SU-DHL-6 (cell line): Measurements from ENCODE around the gene MMP20.

Experiments
- H2AFZ ChIP-seq: fragments of 200-600 bp; sonication (generic); 2 replicates; pipeline ENCODE4 v1.6.1; 2014; ENCODE audit warnings: low read depth, mild to moderate bottlenecking, moderate library complexity, mixed read lengths, antibody characterized with exemption, low read length; ENCODE audit not compliant: severe bottlenecking
- H3F3A ChIP-seq: fragments of 200-600 bp; shearing (Covaris generic); 2 replicates; pipeline ENCODE4 v1.6.0; 2016; ENCODE audit warnings: antibody characterized with exemption, mild to moderate bottlenecking; ENCODE audit not compliant: insufficient read depth
- H3K27ac ChIP-seq: fragments of 200-600 bp; sonication (generic); 2 replicates; pipeline ENCODE4 v1.5.1; 2016; ENCODE audit warnings: low read depth, mild to moderate bottlenecking, low read length, moderate library complexity, mixed read lengths
- H3K27me3 ChIP-seq: fragments of 200-600 bp; sonication (generic), shearing (Covaris generic); 2 replicates; pipeline ENCODE4 v1.6.0; 2014; ENCODE audit warnings: mild to moderate bottlenecking, low read length
- H3K36me3 ChIP-seq: fragments of 200-600 bp; sonication (generic); 2 replicates; pipeline ENCODE4 v1.6.1; 2014; ENCODE audit warnings: mild to moderate bottlenecking, low read length, mixed read lengths
- H3K4me2 ChIP-seq: fragments of 300-600, 200-600 bp; shearing (Covaris generic), sonication (generic); 2 replicates; pipeline ENCODE4 v1.6.0; 2014; ENCODE audit warnings: low read length, low read depth, mild to moderate bottlenecking; ENCODE audit not compliant: poor library complexity, severe bottlenecking
- H3K4me3 ChIP-seq: fragments of 200-600 bp; sonication (generic); 2 replicates; pipeline ENCODE4 v1.5.1; 2014; ENCODE audit warnings: antibody characterized with exemption, low read length, mild to moderate bottlenecking, mixed read lengths; ENCODE audit not compliant: insufficient read depth, poor library complexity, severe bottlenecking
- H3K79me2 ChIP-seq: fragments of 200-600 bp; sonication (generic); 2 replicates; pipeline ENCODE4 v1.6.1; 2014; ENCODE audit warnings: mild to moderate bottlenecking, low read length, moderate library complexity; ENCODE audit not compliant: insufficient read depth
- H3K9ac ChIP-seq: fragments of 200-600 bp; sonication (generic); 2 replicates; pipeline ENCODE4 v1.7.0; 2014; ENCODE audit warnings: mild to moderate bottlenecking, low read length
- H3K9me2 ChIP-seq: fragments of 200-600 bp; sonication (generic); replicated peaks from 2 replicates; pipeline ENCODE4 v1.6.1; 2014; ENCODE audit warnings: low read length; ENCODE audit not compliant: insufficient read depth
- H3K9me3 ChIP-seq: fragments of 200-600 bp; sonication (generic); 2 replicates; pipeline ENCODE4 v1.6.1; 2014; ENCODE audit warnings: low read length, mixed read lengths; ENCODE audit not compliant: insufficient read depth
- H4K20me1 ChIP-seq: fragments of 200-600 bp; sonication (generic); 2 replicates; pipeline ENCODE4 v1.6.1; 2014; ENCODE audit warnings: low read depth, mild to moderate bottlenecking, antibody characterized with exemption, low read length, moderate library complexity, mixed read lengths
- CTCF ChIP-seq: fragments of 200-600 bp; sonication (generic); IDR thresholded peaks from one replicate; pipeline ENCODE4 v1.5.1; 2017; ENCODE audit warnings: antibody characterized with exemption, mild to moderate bottlenecking, low read length, moderate library complexity; ENCODE audit not compliant: insufficient read depth, poor library complexity, severe bottlenecking
- EZH2phosphoT487 ChIP-seq: fragments of 200-600 bp; sonication (generic), shearing (Covaris generic); conservative IDR thresholded peaks from 2 replicates; pipeline ENCODE4 v1.6.1; 2018; ENCODE audit warnings: mild to moderate bottlenecking, antibody characterized with exemption, low read length, moderate library complexity, mixed read lengths

MMP20 gene

DNA sequence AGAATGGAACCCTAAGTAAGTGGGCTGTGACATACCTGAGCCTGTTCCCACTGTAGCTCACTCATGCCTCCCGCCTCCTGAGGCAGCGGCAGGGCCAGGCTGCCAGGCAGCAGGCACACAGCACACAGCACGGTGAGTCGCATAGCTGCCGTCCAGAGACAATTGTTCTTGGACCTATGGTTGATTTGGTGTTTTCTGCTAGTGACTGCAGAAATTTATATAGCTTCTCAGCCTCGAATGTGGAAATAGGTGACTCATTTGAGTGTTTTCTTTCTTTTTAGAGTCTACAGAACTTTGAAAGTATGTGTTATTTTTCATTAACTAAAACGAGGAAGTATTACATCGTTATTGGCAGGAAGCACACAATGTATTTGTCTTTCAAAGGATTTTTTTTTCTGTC, 94.6 kb downstream of the MMP20 start, which contains the start of gene MMP7:
Gene MMP7 (minus strand): TSS at position 190 of the 400 bp plus-strand sequence. CDS start 47 bp downstream, at position 143.
- Histone ChIP-seq H3K4me2 (no peak within 1 kb of the TSS), H4K20me1 (no peaks in the 10 kb centered on the region), H3K9me2 (no peaks in the 10 kb centered on the region), H3K9me3 (no peaks in the 10 kb centered on the region), H3K4me3 (no peak within 1 kb of the TSS), H3K79me2 (no peaks in the 10 kb centered on the region), H2AFZ (no peak within 1 kb of the TSS), H3F3A (no peaks in the 10 kb centered on the region), H3K9ac (no peak within 1 kb of the TSS), H3K36me3 (no peaks in the 10 kb centered on the region), H3K27ac (no peak within 1 kb of the TSS), H3K27me3 (no peaks in the 10 kb centered on the region)
- TF ChIP-seq EZH2phosphoT487 (no peak), CTCF (no peak)

GRCh38 chr11:102528618-102529017, 96.5 kb downstream of the MMP20 start:
- H3F3A ChIP-seq: no peaks in the 10 kb centered on the region
- TF ChIP-seq EZH2phosphoT487 (no peak), CTCF (no peak)
- no peaks in the 10 kb centered on the region for H3K9me3 ChIP-seq
- H2AFZ ChIP-seq: peak overlapping the region; percentile 31
- H3K9me2 ChIP-seq: no peaks in the 10 kb centered on the region
- no peak overlapping the region for H3K9ac ChIP-seq
- no peak overlapping the region for H3K27ac ChIP-seq
- H3K27me3 ChIP-seq: no peaks in the 10 kb centered on the region
- no peaks in the 10 kb centered on the region for H3K36me3 ChIP-seq
- H4K20me1 ChIP-seq: no peaks in the 10 kb centered on the region
- H3K4me2 ChIP-seq: no peak overlapping the region
- no peak overlapping the region for H3K4me3 ChIP-seq
- H3K79me2 ChIP-seq: no peaks in the 10 kb centered on the region

DNA sequence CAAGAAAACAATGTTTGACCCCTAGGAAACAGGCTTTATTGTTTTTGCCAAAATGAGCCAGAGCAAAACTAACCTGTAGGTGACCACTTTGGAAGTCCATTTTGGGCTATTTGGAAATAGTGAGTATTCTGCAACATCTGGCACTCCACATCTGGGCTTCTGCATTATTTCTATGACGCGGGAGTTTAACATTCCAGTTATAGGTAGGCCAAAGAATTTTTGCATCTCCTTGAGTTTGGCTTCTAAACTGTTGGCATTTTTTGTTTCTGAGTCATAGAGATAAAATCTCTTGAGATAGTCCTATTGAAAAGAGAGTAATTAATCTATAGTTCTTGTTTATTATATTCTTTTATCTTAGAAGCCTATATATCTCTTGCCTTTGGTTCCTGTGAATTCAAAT, 97.4 kb downstream of the MMP20 start:
- Histone ChIP-seq H3K79me2 (no peaks in the 10 kb centered on the region), H3K27me3 (no peaks in the 10 kb centered on the region), H3K9me3 (no peaks in the 10 kb centered on the region), H3K9me2 (no peaks in the 10 kb centered on the region), H3K4me2 (no peak overlapping the region), H3F3A (no peaks in the 10 kb centered on the region), H4K20me1 (no peaks in the 10 kb centered on the region), H3K4me3 (no peak overlapping the region), H3K27ac (no peak overlapping the region), H2AFZ (no peak overlapping the region), H3K36me3 (no peaks in the 10 kb centered on the region), H3K9ac (no peak overlapping the region)
- TF ChIP-seq EZH2phosphoT487: no peak
- no peak for TF ChIP-seq CTCF

GRCh38 chr11:102527041-102527440, 98.1 kb downstream of the MMP20 start:
- Histone ChIP-seq H3K9ac (no peak overlapping the region), H3K4me2 (no peak overlapping the region), H3K27me3 (no peaks in the 10 kb centered on the region), H3K4me3 (no peak overlapping the region), H3K9me2 (no peaks in the 10 kb centered on the region), H3K9me3 (no peaks in the 10 kb centered on the region), H4K20me1 (no peaks in the 10 kb centered on the region), H3K79me2 (no peaks in the 10 kb centered on the region), H2AFZ (no peak overlapping the region), H3F3A (no peaks in the 10 kb centered on the region), H3K36me3 (no peaks in the 10 kb centered on the region), H3K27ac (no peak overlapping the region)
- no peak for TF ChIP-seq CTCF
- no peak for TF ChIP-seq EZH2phosphoT487
